Astrocyte (in vitro differentiated cells and primary cell): ENCODE measurements around the gene PRRT4. TPM values are rescaled to one million over a fixed set of nuclear protein-coding genes. Genes with fewer than 3 reads are reported as not detected.

Source experiments
- DNase-seq: peaks from one replicate; pipeline ENCODE4 v3.0.0-alpha.2; 2010; ENCODE audit warnings: low read depth
- FAIRE-seq: peaks from 2 replicates; lab custom pipeline; 2011; peaks lifted over from hg19 to GRCh38; lab: Jason Lieb, UNC
- H2AFZ ChIP-seq: 2 replicates; pipeline ENCODE4 v1.6.0; 2012; ENCODE audit warnings: low read depth, low read length, inconsistent platforms
- H3K27ac ChIP-seq: 2 replicates; pipeline ENCODE4 v1.5.1; 2011; ENCODE audit warnings: low read depth, low read length, inconsistent platforms
- H3K27me3 ChIP-seq: 2 replicates; pipeline ENCODE4 v1.6.0; 2011; ENCODE audit warnings: low read length, inconsistent platforms; ENCODE audit not compliant: insufficient read depth
- H3K36me3 ChIP-seq: 2 replicates; pipeline ENCODE4 v1.5.1; 2011; ENCODE audit warnings: low read length, inconsistent platforms; ENCODE audit not compliant: insufficient read depth
- H3K4me1 ChIP-seq: 2 replicates; pipeline ENCODE4 v1.5.1; 2011; ENCODE audit warnings: low read length, inconsistent platforms; ENCODE audit not compliant: insufficient read depth
- H3K4me2 ChIP-seq: 2 replicates; pipeline ENCODE4 v1.6.0; 2012; ENCODE audit warnings: low read length, inconsistent platforms
- H3K4me3 ChIP-seq: 2 replicates; pipeline ENCODE4 v1.5.1; 2011; ENCODE audit warnings: low read depth, mild to moderate bottlenecking, low read length, inconsistent platforms; ENCODE audit not compliant: insufficient read depth
- H3K79me2 ChIP-seq: 2 replicates; pipeline ENCODE4 v1.6.0; 2012; ENCODE audit warnings: mild to moderate bottlenecking, low read length, inconsistent platforms; ENCODE audit not compliant: insufficient read depth
- H3K9ac ChIP-seq: 2 replicates; pipeline ENCODE4 v1.6.0; 2012; ENCODE audit warnings: mild to moderate bottlenecking, low read length, inconsistent platforms
- H3K9me3 ChIP-seq: 2 replicates; pipeline ENCODE4 v1.5.1; 2012; ENCODE audit warnings: low read depth, mild to moderate bottlenecking, low read length, inconsistent platforms; ENCODE audit not compliant: insufficient read depth
- H4K20me1 ChIP-seq: 2 replicates; pipeline ENCODE4 v1.6.0; 2012; ENCODE audit warnings: low read length, inconsistent platforms; ENCODE audit not compliant: insufficient read depth
- H3K27ac Mint-ChIP-seq: one replicate; pipeline ENCODE4 v1.8.0; 2021; ENCODE audit warnings: mild to moderate bottlenecking, mixed read lengths; ENCODE audit not compliant: unreplicated experiment
- H3K27me3 Mint-ChIP-seq: one replicate; pipeline ENCODE4 v1.8.0; 2021; ENCODE audit warnings: low read depth, mixed read lengths; ENCODE audit not compliant: unreplicated experiment
- H3K36me3 Mint-ChIP-seq: one replicate; pipeline ENCODE4 v1.8.0; 2021; ENCODE audit warnings: low read depth, mixed read lengths; ENCODE audit not compliant: unreplicated experiment
- H3K4me1 Mint-ChIP-seq: one replicate; pipeline ENCODE4 v1.8.0; 2021; ENCODE audit warnings: low read depth, mixed read lengths; ENCODE audit not compliant: unreplicated experiment
- H3K4me3 Mint-ChIP-seq: one replicate; pipeline ENCODE4 v1.8.0; 2021; ENCODE audit warnings: mild to moderate bottlenecking, moderate library complexity, mixed read lengths; ENCODE audit not compliant: unreplicated experiment
- H3K9me3 Mint-ChIP-seq: one replicate; pipeline ENCODE4 v1.8.0; 2021; ENCODE audit warnings: mild to moderate bottlenecking, mixed read lengths; ENCODE audit not compliant: unreplicated experiment
- CTCF ChIP-seq: IDR thresholded peaks from 2 replicates; pipeline ENCODE4 v1.5.1; 2011; ENCODE audit warnings: low read depth, mild to moderate bottlenecking, inconsistent platforms, low read length, moderate library complexity; ENCODE audit not compliant: insufficient read depth
- EZH2 ChIP-seq: IDR thresholded peaks from 2 replicates; pipeline ENCODE4 v1.6.1; 2012; ENCODE audit warnings: mild to moderate bottlenecking, low read length, inconsistent platforms; ENCODE audit not compliant: insufficient read depth
- total RNA-seq: library from RNA; stranded (reverse); gene quantifications from 2 replicates; pipeline ENCODE4 v1.2.1, GENCODE V29; 2021

The PRRT4 gene
- total RNA-seq, 1 donor from 2014 or later = 0.93 TPM

- TF ChIP-seq CTCF (no peak), EZH2 (no peak)
- Mint-ChIP-seq H3K9me3 (peaks cover 9% of the 10 kb centered on the region), H3K36me3 (no peaks in the 10 kb centered on the region), H3K27ac (no peak overlapping the region), H3K27me3 (peaks cover 14% of the 10 kb centered on the region), H3K4me3 (no peak overlapping the region), H3K4me1 (peaks cover 4% of the 10 kb centered on the region)
- Histone ChIP-seq H3K4me3 (no peak overlapping the region), H3K9ac (no peak overlapping the region), H3K36me3 (no peaks in the 10 kb centered on the region), H3K27me3 (peaks cover 7% of the 10 kb centered on the region), H3K27ac (no peak overlapping the region), H3K4me2 (no peak overlapping the region), H3K4me1 (no peaks in the 10 kb centered on the region), H2AFZ (no peak overlapping the region), H4K20me1 (no peaks in the 10 kb centered on the region), H3K79me2 (no peaks in the 10 kb centered on the region), H3K9me3 (no peaks in the 10 kb centered on the region)
- FAIRE-seq = no peak
- DNase-seq = no peak
These were observed 12.6 kb upstream of the PRRT4 start for GRCh38 chr7:128374041-128374440.

- H3K9ac ChIP-seq = no peak overlapping the region
- H4K20me1 ChIP-seq = no peaks in the 10 kb centered on the region
- H3K27ac ChIP-seq = no peak overlapping the region
- H3K36me3 ChIP-seq = no peaks in the 10 kb centered on the region
- no peaks in the 10 kb centered on the region for H3K4me1 ChIP-seq
- Mint-ChIP-seq H3K4me1 (peaks cover 2% of the 10 kb centered on the region), H3K4me3 (no peak overlapping the region), H3K9me3 (peaks cover 9% of the 10 kb centered on the region), H3K27ac (no peak overlapping the region), H3K27me3 (peaks cover 14% of the 10 kb centered on the region), H3K36me3 (no peaks in the 10 kb centered on the region)
- FAIRE-seq = no peak
- peaks cover 7% of the 10 kb centered on the region for H3K27me3 ChIP-seq
- no peak for DNase-seq
- H3K79me2 ChIP-seq = no peaks in the 10 kb centered on the region
- no peak for TF ChIP-seq EZH2
- H3K4me2 ChIP-seq = no peak overlapping the region
- H3K9me3 ChIP-seq = no peaks in the 10 kb centered on the region
- no peak overlapping the region for H2AFZ ChIP-seq
- no peak overlapping the region for H3K4me3 ChIP-seq
These were observed 12.1 kb upstream of the PRRT4 start for GRCh38 chr7:128373606-128374005.

- FAIRE-seq (no peak), DNase-seq (no peak)
- Mint-ChIP-seq H3K9me3 (peaks cover 9% of the 10 kb centered on the region), H3K4me1 (no peaks in the 10 kb centered on the region), H3K27ac (no peak overlapping the region), H3K27me3 (peaks cover 31% of the 10 kb centered on the region), H3K4me3 (no peak overlapping the region), H3K36me3 (no peaks in the 10 kb centered on the region)
- no peaks in the 10 kb centered on the region for H3K9me3 ChIP-seq
- no peaks in the 10 kb centered on the region for H3K79me2 ChIP-seq
- TF ChIP-seq CTCF (no peak), EZH2 (no peak)
- no peaks in the 10 kb centered on the region for H3K4me1 ChIP-seq
- H3K4me2 ChIP-seq = no peak overlapping the region
- H3K36me3 ChIP-seq = no peaks in the 10 kb centered on the region
- no peak overlapping the region for H2AFZ ChIP-seq
- H3K27ac ChIP-seq = no peak overlapping the region
- no peak overlapping the region for H3K4me3 ChIP-seq
- H3K9ac ChIP-seq = no peak overlapping the region
- H3K27me3 ChIP-seq = peaks cover 27% of the 10 kb centered on the region
- no peaks in the 10 kb centered on the region for H4K20me1 ChIP-seq
These were observed 9.0 kb upstream of the PRRT4 start for GRCh38 chr7:128370491-128370890.
